HG03575 (cell line): ENCODE results near the gene SPTBN4.

Experiments
- ATAC-seq: cut with Tn5 transposase; IDR thresholded peaks from one replicate; pipeline ENCODE4 v1.9.1; 2021; ENCODE audit not compliant: unreplicated experiment, insufficient number of reproducible peaks, low FRiP score; ENCODE audit errors: extremely low read depth

The SPTBN4 gene

GRCh38 chr19:40607311-40608239 is 140.8 kb downstream of the SPTBN4 start:
- no peak for ATAC-seq

- no peak for ATAC-seq
Measured at GRCh38 chr19:40608240-40608621, 141.4 kb downstream of the SPTBN4 start.

- no peak for ATAC-seq
Measured at GRCh38 chr19:40608957-40609356, 142.2 kb downstream of the SPTBN4 start.

- no peak for ATAC-seq
Measured at GRCh38 chr19:40609561-40610395, 143.0 kb downstream of the SPTBN4 start.

- no peak for ATAC-seq
Measured at GRCh38 chr19:40610396-40611064, 143.7 kb downstream of the SPTBN4 start.

GRCh38 chr19:40611096-40611495 is 144.3 kb downstream of the SPTBN4 start:
- ATAC-seq = no peak

GRCh38 chr19:40611900-40612698 is 145.3 kb downstream of the SPTBN4 start:
- ATAC-seq = no peak

GRCh38 chr19:40612831-40613689 is 146.3 kb downstream of the SPTBN4 start:
- ATAC-seq = no peak

- ATAC-seq = no peak
Measured at GRCh38 chr19:40613690-40614621, 147.2 kb downstream of the SPTBN4 start.

- ATAC-seq = no peak
Measured at GRCh38 chr19:40614622-40615411, 148.0 kb downstream of the SPTBN4 start.

- no peak for ATAC-seq
Measured at GRCh38 chr19:40616178-40616577, 149.4 kb downstream of the SPTBN4 start.

- no peak for ATAC-seq
Measured at GRCh38 chr19:40616941-40617340, 150.1 kb downstream of the SPTBN4 start.

GRCh38 chr19:40617961-40618360 is 151.2 kb downstream of the SPTBN4 start:
- ATAC-seq = no peak

- no peak for ATAC-seq
Measured at GRCh38 chr19:40619333-40620160, 152.7 kb downstream of the SPTBN4 start.

GRCh38 chr19:40620161-40620485 is 153.3 kb downstream of the SPTBN4 start:
- ATAC-seq = no peak
